CD1c-positive myeloid dendritic cell (primary cell): ENCODE measurements around the gene CDK6.
A peak's percentile ranks its signal among the peaks of the same experiment; 100 is the strongest.

ENCODE experiments used
- DNase-seq: peaks from one replicate; pipeline ENCODE4 v3.0.0-alpha.2; 2016; ENCODE audit errors: extremely low spot score

The CDK6 gene

GRCh38 chr7:92645114-92646061, 191.0 kb downstream of the CDK6 start:
- peak; percentile 22 for DNase-seq

DNA sequence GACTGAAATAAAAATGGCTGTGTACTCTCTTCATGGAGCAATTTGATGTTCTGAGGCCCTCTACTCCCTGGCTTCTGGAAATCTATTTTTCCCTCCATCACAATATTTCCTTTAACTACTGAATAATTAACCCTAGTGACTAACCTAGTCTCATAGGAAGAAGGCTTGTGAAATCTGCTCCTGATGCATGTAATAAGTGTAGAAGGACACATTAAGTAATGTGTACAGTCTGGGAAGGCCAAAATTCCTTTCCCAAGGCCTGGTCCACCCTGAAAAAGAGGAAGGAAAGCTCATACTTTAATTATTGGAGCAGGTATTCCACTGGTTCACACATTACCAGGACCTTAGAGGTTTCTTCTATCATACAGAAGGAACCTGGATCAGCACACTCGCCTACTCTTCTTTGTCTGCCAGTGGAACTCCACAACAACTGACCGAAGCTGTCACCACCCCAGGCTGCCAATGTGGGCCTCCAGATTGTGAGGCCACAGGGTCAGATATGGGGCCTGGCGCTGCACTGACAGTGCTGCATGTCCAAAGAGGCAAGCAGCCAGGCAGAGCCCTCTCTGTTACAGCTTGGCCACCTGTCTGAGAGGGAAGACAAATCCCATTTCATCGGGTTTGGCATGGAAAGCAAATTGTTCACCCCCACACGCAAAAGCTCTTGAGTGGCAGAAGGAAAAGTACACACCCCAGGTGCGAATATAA, 191.8 kb downstream of the CDK6 start:
- DNase-seq, result no peak

GRCh38 chr7:92643821-92644220, 192.6 kb downstream of the CDK6 start:
- no peak for DNase-seq

- DNase-seq, result peak; percentile 32
These were observed 194.4 kb downstream of the CDK6 start for GRCh38 chr7:92641921-92642511.

GRCh38 chr7:92639966-92640365, 196.4 kb downstream of the CDK6 start:
- no peak for DNase-seq

GRCh38 chr7:92639213-92639896, 197.0 kb downstream of the CDK6 start:
- DNase-seq, result no peak

- DNase-seq, result no peak
These were observed 200.3 kb downstream of the CDK6 start for GRCh38 chr7:92636018-92636560.

GRCh38 chr7:92635538-92635937, 200.8 kb downstream of the CDK6 start:
- DNase-seq, result peak; percentile 63

DNA sequence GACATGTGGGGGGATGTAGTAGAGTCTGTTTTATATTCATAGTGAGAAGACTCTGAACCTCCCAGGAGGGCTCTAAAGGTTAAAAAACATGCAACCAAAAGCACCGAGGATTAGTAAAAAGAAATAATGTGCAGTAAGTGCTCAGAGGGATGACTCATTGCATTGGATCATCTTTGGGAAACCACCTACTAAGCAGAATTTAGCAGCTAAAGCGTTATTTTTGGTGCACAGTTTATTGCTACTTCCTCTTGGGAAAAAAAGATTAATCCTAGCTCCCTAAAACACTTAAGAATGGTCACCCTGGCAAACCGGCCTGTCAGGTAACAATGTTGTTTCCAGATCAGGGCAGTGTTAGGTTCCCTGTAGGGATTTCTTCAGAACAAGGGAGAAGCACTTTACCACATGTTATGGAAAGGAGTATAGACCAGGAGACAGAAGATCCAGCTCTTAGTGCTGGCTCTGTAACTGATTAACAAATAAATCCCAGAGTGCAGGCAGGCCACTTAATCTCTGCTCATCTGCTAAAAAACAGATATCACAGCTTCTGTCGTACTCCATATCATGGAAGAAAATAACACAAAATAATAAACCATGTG, 201.4 kb downstream of the CDK6 start:
- DNase-seq, result peak; percentile 81

DNA sequence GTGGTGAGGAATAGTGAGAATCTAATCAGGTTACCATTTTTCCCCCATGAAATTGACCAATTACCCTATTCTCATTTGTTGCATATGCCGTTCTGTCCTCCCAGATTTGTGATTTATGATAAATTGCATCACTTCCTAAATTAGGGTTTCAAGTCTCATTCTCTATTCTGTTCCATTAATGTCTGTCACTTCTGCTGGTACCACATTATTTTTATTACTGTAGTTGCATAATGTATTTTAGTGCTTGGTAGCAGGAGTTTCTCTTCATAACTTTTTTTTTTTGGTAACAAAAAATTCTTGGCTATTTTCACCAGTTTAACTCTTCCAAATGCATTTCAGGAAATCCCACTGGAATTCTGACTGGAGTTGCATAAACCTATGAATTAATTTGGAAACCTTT, 202.2 kb downstream of the CDK6 start:
- peak; percentile 64 for DNase-seq

DNA sequence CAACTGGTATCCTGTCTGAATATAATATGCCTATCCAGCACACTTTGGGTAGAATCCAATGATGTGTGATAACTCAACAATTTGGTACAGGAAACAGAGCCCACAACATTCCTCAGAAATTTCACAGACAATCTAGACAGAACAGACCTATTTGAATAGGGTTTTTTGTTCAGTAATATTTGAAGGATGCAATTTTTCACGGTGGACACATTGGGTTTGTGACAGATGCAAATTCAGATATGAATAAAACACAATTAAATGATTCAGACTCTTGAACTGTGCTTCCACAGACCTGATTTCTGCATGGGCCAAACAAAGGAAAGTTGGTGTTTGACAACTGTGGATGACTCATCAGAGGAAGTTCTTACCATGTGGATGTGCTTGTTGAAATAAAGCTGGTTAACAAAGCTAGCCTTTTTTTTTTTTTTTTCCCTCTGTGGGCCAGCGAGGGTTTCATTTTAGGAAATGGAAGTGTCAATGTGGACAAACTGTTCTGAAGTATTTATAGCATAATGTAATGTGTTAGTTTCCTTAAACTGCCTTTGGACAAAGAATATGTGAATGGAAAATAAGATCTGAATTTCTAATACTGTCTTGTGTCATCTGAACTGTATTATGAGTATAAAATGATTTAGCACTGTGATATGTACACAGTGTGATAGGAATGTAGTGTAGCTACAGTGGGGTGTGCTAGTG, 203.0 kb downstream of the CDK6 start:
- peak; percentile 86 for DNase-seq

GRCh38 chr7:92632791-92633190, 203.6 kb downstream of the CDK6 start:
- DNase-seq, result no peak

- DNase-seq, result no peak
These were observed 204.4 kb downstream of the CDK6 start for GRCh38 chr7:92631850-92632487.

- DNase-seq, result no peak
These were observed 205.1 kb downstream of the CDK6 start for GRCh38 chr7:92631067-92631849.

GRCh38 chr7:92629779-92630178, 206.6 kb downstream of the CDK6 start:
- DNase-seq, result no peak

GRCh38 chr7:92627956-92628355, 208.4 kb downstream of the CDK6 start:
- no peak for DNase-seq

DNA sequence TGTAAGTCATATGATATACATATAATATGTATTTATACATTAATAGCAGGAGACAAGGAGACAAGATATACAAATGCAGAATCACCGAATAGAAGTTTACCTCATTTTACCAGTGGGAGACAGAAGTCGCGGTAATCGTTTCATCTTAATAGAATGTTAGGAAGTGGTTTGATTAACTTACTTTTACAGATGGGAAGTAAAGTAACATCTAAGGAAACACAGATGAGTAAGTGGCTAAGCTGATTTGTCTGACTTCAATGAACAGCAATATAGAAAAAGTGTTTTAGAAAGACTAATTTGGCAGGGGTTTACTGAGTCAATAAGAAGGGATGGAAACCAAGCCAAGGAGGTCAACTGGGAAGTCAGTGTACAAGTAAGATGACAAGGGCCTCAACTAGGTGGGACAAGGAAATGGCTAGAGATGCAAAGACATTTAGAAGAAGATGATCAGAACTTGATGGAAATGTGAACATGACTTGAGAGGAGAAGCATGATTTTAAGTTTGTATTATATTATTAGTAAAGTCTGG, 210.0 kb downstream of the CDK6 start:
- DNase-seq, result no peak

DNA sequence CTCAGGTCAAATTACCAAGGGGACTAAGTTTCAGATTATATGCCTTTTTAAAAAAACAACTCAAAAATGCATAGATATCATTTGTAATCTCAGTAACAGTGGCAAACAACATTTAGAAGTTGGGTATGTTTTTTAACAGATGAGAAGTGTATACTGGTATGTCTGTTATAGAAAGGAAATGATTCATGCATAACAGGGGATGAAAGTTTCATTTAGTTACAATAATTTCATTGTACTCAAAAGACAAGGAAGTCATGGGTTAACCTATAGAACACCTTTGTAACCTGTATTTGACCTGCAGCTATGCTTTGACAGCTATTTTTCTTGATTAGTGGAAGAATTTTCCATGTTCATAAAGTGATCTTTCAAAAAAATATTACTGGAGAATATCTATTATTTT, 210.8 kb downstream of the CDK6 start:
- DNase-seq, result no peak
